ENCODE data around the gene SPECC1L.

Gene SPECC1L

GRCh38 chr22:24325105-24325757, 54.6 kb downstream of the SPECC1L start:
- FAIRE-seq, result peak; percentile 62

- no peak for FAIRE-seq
Observed at GRCh38 chr22:24326266-24326665, 55.6 kb downstream of the SPECC1L start.

GRCh38 chr22:24327832-24328231, 57.2 kb downstream of the SPECC1L start:
- no peak for FAIRE-seq

- no peak for FAIRE-seq
Observed at GRCh38 chr22:24329453-24329852, 58.8 kb downstream of the SPECC1L start.

- no peak for FAIRE-seq
Observed at GRCh38 chr22:24330636-24331035, 60.0 kb downstream of the SPECC1L start.

GRCh38 chr22:24331468-24332440, 61.1 kb downstream of the SPECC1L start:
- no peak for FAIRE-seq

GRCh38 chr22:24333301-24333700, 62.7 kb downstream of the SPECC1L start:
- FAIRE-seq, result no peak

- no peak for FAIRE-seq
Observed at GRCh38 chr22:24335496-24335895, 64.9 kb downstream of the SPECC1L start.

GRCh38 chr22:24337894-24338645, 67.4 kb downstream of the SPECC1L start:
- FAIRE-seq, result peak; percentile 60

- FAIRE-seq, result no peak
Observed at GRCh38 chr22:24338726-24339451, 68.3 kb downstream of the SPECC1L start.

GRCh38 chr22:24339452-24339747, 68.8 kb downstream of the SPECC1L start:
- no peak for FAIRE-seq

GRCh38 chr22:24341627-24342026, 71.0 kb downstream of the SPECC1L start:
- no peak for FAIRE-seq

GRCh38 chr22:24350627-24351026, 80.0 kb downstream of the SPECC1L start:
- no peak for FAIRE-seq

- no peak for FAIRE-seq
Observed at GRCh38 chr22:24353121-24353520, 82.5 kb downstream of the SPECC1L start.

- no peak for FAIRE-seq
Observed at GRCh38 chr22:24355574-24355973, 84.9 kb downstream of the SPECC1L start.

GRCh38 chr22:24357547-24357946, 86.9 kb downstream of the SPECC1L start:
- no peak for FAIRE-seq

GRCh38 chr22:24358105-24358836, 87.6 kb downstream of the SPECC1L start:
- no peak for FAIRE-seq

GRCh38 chr22:24359452-24360120, 89.0 kb downstream of the SPECC1L start:
- FAIRE-seq, result no peak

GRCh38 chr22:24361976-24362646, 91.5 kb downstream of the SPECC1L start:
- no peak for FAIRE-seq

- FAIRE-seq, result no peak
Observed at GRCh38 chr22:24363243-24363642, 92.6 kb downstream of the SPECC1L start.

GRCh38 chr22:24366701-24367100, 96.1 kb downstream of the SPECC1L start:
- no peak for FAIRE-seq
